HG03066 (cell line): Measurements from ENCODE around the gene EFCAB10.
"Not testable (repeated sequence)": the region's sequence is repeated elsewhere in the genome, so short reads cannot be mapped to it uniquely, and the experiment has no call there.

Experiments
- ATAC-seq: cut with Tn5 transposase; IDR thresholded peaks from one replicate; pipeline ENCODE4 v1.9.1; 2021; ENCODE audit warnings: low read depth; ENCODE audit not compliant: unreplicated experiment

EFCAB10 gene

DNA sequence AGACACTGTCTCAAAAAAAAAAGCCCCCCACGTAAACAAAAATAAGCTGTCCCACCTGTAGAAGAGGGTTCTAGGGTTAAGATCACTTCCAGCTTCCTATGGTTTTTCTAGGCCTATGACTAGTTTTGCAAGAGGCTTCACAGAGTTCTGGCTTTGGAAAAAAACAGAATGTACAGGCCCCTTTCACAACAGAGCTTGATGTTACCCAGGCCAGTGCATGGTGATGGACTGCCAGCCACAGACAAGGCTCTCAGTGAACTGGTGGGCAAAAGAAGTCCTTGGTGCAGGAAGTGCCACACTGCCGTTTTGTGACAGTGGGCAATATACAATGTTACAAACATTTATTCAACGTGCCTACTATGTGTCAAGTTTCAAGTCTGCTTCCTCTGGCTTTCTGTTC, 18.3 kb upstream of the EFCAB10 start:
- no peak for ATAC-seq

GRCh38 chr7:105599080-105599479, 17.8 kb upstream of the EFCAB10 start:
- not testable (repeated sequence) for ATAC-seq

DNA sequence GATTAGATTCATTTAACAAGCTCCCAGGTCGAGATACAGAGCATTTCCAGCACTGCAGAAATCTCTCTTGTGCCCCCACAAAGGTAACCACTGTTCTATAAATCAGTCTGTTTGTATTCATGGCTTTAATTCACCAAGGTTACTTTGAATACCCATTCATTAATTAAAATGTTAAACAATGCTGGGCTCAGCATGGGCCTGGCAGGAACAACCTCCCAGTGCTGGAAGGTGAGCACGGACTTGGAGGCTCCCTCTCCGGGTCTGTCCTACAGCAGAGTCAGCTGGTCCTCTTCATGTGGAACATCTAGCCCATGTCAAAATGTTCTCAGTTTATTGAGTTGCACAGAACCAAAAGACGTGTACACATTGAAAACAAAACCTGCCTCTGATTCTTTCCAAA, 15.6 kb upstream of the EFCAB10 start:
- ATAC-seq = no peak

DNA sequence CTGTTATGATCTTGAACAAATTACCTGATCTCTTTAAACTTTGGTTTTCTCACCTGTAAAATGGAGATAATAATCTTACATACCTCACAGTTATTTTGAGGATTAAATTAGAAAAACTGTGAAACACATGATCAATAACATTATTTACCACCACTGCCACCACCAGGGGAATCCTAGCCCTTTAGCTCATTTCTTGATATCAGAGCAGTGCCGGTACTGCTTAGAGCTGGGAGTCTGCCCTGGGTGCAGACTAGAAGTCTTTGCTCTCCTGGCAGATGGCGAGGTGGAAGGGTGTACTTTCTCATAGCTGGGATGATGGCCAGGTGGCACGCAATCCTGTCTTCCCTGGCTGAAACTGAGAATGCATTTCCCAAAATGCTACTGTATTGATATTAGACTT, 12.7 kb upstream of the EFCAB10 start:
- no peak for ATAC-seq

DNA sequence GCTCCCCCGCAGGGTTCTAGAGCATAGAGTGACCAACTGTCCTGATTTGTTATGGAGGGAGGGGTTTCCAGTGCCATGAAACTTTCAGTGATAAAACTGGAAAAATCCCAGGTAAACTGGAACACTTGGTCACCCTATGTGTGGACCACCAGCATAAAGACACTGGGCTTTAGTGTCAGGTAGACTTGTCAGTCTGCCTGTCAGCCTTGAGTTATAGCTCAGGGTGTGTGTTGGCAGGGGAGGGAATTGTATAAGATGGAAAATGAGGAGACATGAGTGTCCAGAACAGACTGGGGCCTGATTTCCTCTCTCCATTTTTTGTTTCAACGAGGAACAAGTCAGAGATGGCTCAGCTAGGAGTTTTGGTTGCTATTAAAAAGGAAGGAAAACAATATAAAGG, 10.2 kb upstream of the EFCAB10 start:
- ATAC-seq = no peak

DNA sequence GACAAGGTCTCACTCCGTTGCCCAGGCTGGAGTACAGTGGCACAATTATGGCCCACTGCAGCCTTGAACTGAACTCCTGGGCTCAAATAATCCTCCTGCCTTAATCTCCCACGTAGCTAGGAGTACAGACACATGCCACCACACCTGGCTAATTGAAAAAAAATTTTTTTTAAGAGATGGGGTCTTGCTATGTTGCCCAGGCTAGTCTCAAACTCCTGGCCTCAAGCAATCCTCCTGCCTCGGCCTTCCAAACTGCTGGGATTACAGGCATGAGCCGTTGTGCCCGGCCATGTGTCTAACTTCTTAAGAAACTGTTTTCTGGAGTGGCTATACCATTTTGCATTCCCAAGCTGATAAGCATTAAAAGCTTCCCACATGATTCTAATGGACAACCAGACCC, 9.5 kb upstream of the EFCAB10 start:
- ATAC-seq = no peak

DNA sequence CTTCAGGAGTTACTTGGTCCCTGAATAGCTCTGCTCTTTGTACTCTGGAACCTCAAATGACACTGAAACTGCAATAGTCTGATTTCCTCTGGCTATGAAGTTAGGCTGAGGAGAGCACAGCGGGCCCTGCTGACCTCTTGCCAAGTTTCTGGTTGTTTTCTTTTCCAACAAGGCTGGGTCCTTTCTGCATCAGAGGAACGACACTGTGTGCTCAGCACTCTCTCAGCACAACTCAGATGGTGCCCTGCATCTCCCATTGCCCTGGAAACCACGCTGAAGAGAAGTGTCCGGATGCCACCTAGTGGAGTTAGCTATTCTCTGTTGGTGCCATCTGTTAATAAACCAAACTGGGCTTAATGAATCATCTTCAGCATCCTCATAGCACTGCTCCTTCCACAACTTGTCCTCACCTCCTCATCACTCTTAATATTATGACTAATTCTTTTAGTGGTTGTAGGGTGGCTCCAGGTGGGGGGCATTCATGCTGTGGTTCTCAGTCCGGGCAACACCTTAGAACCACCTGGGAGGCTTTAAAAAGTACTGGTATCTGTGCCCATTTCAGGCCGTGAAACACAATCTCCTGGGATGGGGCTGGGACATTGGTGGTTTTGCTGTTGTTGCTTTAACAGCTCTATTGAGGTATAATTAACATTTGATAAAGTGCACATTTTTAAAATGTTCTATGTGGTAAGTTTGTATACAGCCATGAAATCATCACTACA, 8.2 kb upstream of the EFCAB10 start:
- ATAC-seq = peak; percentile 73

DNA sequence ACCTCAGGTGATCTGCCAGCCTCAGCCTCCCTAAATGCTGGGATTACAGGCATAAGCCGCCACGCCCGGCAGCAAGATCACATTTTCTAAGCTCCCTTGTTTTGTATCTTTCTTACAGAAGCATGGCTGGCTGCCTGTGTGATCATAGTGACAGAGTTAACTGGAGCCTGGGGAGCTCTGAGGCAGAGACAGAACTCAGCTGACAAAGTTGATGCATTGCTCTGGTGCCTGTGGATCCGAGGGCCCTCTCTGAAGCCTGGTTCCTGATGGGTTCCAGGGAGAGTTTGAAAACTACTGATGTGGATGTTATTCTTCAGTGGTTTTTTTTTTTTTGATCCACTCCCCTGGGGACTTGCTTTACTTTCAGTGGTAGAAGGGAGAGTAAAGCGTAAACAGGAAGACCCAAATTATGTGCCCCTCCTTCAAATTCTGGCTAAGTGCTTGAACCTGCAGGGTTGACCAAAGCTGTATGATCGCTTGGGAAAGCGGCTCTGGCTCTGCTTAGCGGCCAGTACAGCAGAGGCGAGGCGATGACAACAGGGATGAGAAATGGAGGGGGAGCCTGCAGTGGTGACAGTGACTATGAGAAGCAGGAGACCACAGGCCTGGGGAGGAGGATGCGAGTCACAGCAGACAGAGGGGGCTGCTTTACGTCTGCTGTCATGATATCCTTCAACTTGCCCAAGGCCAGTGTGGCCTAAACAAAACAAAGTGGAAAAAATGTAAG, 6.8 kb upstream of the EFCAB10 start:
- ATAC-seq = no peak

DNA sequence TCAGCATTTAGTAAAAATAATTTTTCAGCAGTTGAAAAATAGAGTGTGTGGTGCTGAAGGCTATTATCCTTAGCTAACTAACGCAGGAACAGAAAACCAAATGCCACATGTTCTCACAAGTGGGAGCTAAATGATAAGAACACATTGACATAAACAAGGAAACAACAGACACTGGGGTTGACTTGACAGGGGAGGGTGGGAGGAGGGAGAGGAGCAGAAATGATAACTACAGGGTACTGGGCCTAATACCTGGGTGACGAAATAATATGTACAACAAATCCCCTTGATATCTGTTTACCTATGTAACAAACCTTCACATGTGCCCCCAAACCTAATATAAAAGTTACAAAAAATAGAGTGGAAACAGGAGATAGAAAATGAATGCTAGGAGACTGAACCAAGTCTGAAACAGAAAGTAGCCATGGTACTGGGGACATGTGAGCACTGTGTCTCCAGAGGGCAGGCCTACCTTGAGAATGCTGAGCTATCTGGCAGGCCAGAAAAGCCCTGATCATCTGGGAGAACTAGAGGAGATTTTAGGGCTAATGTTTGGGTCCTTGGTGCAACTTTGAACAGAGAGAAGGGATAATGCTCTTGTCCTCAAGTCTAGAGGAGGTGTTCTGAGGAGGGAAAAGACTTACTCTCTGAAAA, 4.7 kb upstream of the EFCAB10 start:
- ATAC-seq = no peak

DNA sequence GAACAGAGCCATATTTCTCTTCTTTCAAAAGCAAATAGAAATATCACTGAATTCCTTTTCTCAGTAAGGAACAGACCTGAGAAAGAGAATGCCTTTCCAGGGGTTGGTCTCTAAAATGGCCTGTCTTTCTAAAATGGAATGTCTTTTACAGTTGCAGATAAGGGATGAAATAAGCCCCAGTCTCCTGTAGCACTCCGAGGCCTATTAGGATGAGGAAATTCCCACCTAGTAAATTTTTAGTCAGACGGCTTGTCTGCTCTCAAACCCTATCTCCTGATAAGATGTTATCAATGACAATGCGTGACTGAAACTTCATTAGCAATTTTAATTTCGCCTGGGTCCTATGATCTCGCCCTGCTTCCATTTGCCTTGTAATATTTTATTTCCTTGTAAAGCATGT, 2.9 kb upstream of the EFCAB10 start:
- ATAC-seq = no peak

DNA sequence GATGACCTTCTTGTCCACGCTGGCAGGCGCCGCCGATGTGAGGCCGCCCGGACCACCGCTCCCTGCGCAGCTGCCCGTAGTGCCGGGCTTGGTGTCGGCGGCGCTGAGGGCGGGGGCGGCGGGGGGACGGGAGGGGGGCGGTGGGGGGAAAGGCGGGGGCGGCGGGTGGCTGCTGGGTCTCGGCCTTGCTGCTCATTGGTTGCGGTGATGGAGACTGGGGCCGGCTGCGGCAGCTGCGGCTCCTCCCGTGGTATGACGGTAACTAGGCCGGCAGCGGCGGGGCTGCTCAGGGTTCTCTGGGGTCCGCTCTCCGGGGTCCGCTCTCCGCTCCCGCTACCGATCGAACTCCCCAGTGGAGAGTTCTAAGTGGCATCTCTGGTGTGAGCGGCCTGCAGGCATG, 1.8 kb upstream of the EFCAB10 start:
- no peak for ATAC-seq

GRCh38 chr7:105580022-105580740, 1.1 kb downstream of the EFCAB10 start:
- no peak for ATAC-seq

DNA sequence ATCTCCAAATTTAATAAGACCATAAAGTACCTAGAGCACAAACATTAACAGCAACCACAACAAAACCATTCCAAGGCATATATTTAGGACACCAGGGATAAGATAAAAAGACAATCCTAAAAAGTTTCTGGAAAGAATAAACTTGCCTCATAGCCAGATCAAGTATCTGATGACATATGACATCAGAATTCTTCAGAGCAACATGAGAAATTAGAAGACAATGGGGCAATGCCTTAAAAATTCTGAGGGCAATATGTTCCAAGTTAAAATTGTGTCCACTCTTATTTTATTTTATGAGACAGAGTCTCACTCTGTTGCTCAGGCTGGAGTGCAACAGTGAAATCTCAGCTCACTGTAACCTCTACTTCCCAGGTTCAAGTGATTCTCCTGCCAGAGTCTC, 2.8 kb downstream of the EFCAB10 start:
- ATAC-seq = no peak

DNA sequence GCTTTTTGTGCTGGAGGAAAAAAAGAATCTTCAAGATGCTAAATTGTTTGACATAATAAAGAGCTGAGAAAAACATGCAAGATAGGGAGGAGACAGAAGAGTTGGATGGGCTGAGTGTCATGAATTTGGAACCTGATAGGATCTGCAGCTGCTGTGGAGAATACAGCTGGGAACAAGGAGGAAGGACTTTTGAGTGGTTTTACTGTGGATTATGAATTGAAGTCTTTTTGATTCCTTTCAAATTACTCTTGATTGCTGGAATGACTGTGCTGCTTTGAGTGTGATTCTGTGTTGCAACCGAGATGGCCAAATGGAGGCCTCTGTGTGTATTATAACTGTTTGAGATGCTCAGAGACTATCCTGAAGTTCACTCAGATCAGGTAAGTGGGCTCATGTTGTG, 4.0 kb downstream of the EFCAB10 start:
- ATAC-seq = no peak

DNA sequence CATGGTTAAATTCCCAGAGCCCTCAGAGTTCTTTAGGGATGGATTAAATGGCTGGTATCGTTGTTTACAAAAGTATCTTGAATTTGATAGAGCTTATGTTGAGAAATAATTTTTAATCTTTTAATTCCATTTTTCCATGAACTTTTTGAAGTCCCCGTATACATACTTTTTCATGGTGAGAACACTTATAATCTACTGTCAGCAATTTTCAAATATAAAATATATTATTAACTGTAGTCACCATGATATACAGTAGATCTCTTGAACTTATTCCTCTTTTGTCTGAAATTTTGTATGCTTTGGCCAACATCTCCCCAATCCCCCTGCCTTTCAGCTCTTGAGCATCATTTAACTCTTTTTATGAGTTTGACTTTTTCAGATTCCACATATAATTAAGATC, 9.4 kb downstream of the EFCAB10 start:
- no peak for ATAC-seq

DNA sequence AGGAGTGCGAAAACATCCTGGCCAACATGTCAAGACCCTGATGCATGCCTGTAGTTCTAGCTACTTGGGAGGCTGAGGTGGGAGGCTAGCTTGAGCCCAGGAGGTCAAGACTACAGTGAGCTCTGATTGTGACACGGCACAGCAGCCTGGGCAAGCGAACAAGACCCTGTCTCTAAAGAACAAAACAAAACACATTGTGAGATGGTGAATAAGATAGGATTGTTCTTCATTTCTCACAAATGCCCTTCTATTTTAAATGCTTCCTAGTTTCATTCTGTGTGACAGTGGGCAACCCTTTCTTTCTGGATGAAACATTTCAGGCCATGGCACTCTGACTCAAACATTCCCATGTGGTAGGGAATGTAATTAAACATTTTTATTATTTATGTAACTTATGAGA, 13.5 kb downstream of the EFCAB10 start:
- ATAC-seq = no peak

GRCh38 chr7:105567024-105567423, 14.3 kb downstream of the EFCAB10 start:
- ATAC-seq = no peak

GRCh38 chr7:105565190-105565589, 16.1 kb downstream of the EFCAB10 start:
- ATAC-seq = no peak

DNA sequence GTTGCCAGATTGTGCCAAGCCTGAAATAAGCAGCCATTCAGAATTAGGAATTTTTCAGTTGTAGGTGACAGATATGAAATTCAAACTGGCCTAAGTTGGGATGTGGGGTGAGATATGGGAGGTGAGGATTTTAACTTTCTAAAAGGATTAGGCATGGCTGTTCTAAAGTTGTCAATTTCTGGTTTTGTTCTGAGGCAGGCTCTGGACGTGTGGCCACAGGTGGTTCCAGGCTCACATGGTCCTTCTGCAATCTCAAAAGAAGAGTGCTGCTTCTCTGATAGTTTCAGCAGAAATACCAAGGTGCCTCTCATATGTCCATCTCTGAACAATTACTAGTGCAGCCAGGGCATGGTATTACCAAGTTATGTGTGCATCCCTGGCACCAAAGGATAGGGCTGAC, 21.4 kb downstream of the EFCAB10 start:
- no peak for ATAC-seq

DNA sequence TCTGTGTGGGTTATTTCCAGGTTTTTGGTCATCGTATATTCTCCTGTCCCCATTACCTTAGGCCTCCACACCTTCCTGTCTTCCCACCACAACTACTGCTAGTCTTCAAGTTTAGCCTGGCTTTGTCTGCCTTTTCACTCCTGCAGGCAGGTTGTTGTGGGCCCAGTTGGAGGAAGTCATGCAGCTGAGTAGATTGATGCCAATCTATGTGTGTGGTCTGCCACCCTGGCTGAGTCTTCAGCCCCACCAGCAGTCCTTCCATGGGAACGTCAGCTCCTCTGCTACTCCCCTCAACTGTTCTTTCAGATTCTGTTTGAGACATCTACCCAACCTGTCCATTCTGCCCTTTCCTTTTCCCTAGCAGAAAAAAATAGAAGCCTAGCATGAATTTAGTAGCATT, 43.0 kb downstream of the EFCAB10 start:
- no peak for ATAC-seq
